ENCODE measurements around the gene RNLS. TPM values are rescaled to one million over a fixed set of nuclear protein-coding genes. Genes with fewer than 3 reads are reported as not detected.

RNLS gene
- total RNA-seq, 3 donors from 2014 or later (not counting 1 experiment from before 2014, with no cell fraction given), result 4.0 to 6.8 (median 4.4) TPM

GRCh38 chr10:88241501-88241900 lies 341.6 kb downstream of the RNLS start:
- H3K36me3 ChIP-seq (ENCODE audit: control insufficient read depth, insufficient read depth, low read length), result no peaks in the 10 kb centered on the region
- Mint-ChIP-seq H3K27ac (no peak overlapping the region), H3K36me3 (no peaks in the 10 kb centered on the region), H3K9me3 (no peaks in the 10 kb centered on the region), H3K4me3 (no peak overlapping the region), H3K27me3 (ENCODE audit: low read depth in 2 of 2) (peaks cover 0 to 11% of the 10 kb centered on the region in 2 donors), H3K4me1 (peaks cover 11 to 12% of the 10 kb centered on the region in 2 donors)
- H3K4me1 ChIP-seq (ENCODE audit: control insufficient read depth, insufficient read depth, low read length), result peaks cover 6% of the 10 kb centered on the region
- no peak for TF ChIP-seq CTCF (IDR thresholded peaks at IDR 0.05)
- H3K27ac ChIP-seq (ENCODE audit: low read length), result no peak overlapping the region
- no peaks in the 10 kb centered on the region for H3K27me3 ChIP-seq (ENCODE audit: control insufficient read depth, insufficient read depth, low read length)
- H3K9me3 ChIP-seq (ENCODE audit: control insufficient read depth, insufficient read depth, low read length), result no peaks in the 10 kb centered on the region
- ATAC-seq (no peak), DNase-seq (no peak)
- no peak overlapping the region for H3K4me3 ChIP-seq (ENCODE audit: low read length)
- intact Hi-C loops (cut with micrococcal nuclease), result no loop called here
- WGBS (ENCODE audit: insufficient coverage), result 94% methylated on average over 1 of the region's 1 CpG

GRCh38 chr10:88239212-88239611 lies 343.9 kb downstream of the RNLS start:
- intact Hi-C loops (cut with micrococcal nuclease), result no loop called here
- no peak overlapping the region for H3K27ac ChIP-seq (ENCODE audit: low read length)

GRCh38 chr10:88238615-88238914 lies 344.6 kb downstream of the RNLS start:
- no peak for DNase-seq
- WGBS (ENCODE audit: insufficient coverage), result 100% methylated on average over 2 of the region's 2 CpGs

More at GRCh38 chr10:88239212-88239611, 343.9 kb downstream of the RNLS start:
- Histone ChIP-seq H3K27me3 (ENCODE audit: control insufficient read depth, insufficient read depth, low read length) (no peaks in the 10 kb centered on the region), H3K4me3 (ENCODE audit: low read length) (no peak overlapping the region), H3K9me3 (ENCODE audit: control insufficient read depth, insufficient read depth, low read length) (no peaks in the 10 kb centered on the region), H3K36me3 (ENCODE audit: control insufficient read depth, insufficient read depth, low read length) (no peaks in the 10 kb centered on the region), H3K4me1 (ENCODE audit: control insufficient read depth, insufficient read depth, low read length) (peaks cover 2% of the 10 kb centered on the region)
- Mint-ChIP-seq H3K27ac (no peak overlapping the region), H3K9me3 (no peaks in the 10 kb centered on the region), H3K4me3 (no peak overlapping the region), H3K36me3 (no peaks in the 10 kb centered on the region), H3K4me1 (peaks cover 0 to 3% of the 10 kb centered on the region in 2 donors), H3K27me3 (ENCODE audit: low read depth in 2 of 2) (peaks cover 0 to 11% of the 10 kb centered on the region in 2 donors)
- WGBS (ENCODE audit: insufficient coverage), result 94% methylated on average over 2 of the region's 2 CpGs
- no peak for ATAC-seq
- no peak for TF ChIP-seq CTCF (IDR thresholded peaks at IDR 0.05)
- no peak for DNase-seq

More at GRCh38 chr10:88238615-88238914, 344.6 kb downstream of the RNLS start:
- Histone ChIP-seq H3K27ac (ENCODE audit: low read length) (no peak overlapping the region), H3K9me3 (ENCODE audit: control insufficient read depth, insufficient read depth, low read length) (no peaks in the 10 kb centered on the region), H3K4me1 (ENCODE audit: control insufficient read depth, insufficient read depth, low read length) (no peaks in the 10 kb centered on the region), H3K4me3 (ENCODE audit: low read length) (no peak overlapping the region), H3K36me3 (ENCODE audit: control insufficient read depth, insufficient read depth, low read length) (no peaks in the 10 kb centered on the region), H3K27me3 (ENCODE audit: control insufficient read depth, insufficient read depth, low read length) (no peaks in the 10 kb centered on the region)
- H3K36me3 Mint-ChIP-seq, result no peaks in the 10 kb centered on the region
- no peak overlapping the region for H3K4me3 Mint-ChIP-seq
- no peaks in the 10 kb centered on the region for H3K9me3 Mint-ChIP-seq
- TF ChIP-seq CTCF (IDR thresholded peaks at IDR 0.05), result no peak
- H3K4me1 Mint-ChIP-seq, result no peaks in the 10 kb centered on the region
- no peak for ATAC-seq
- no peak overlapping the region for H3K27ac Mint-ChIP-seq
- H3K27me3 Mint-ChIP-seq (ENCODE audit: low read depth in 2 of 2), result peaks cover 0 to 11% of the 10 kb centered on the region in 2 donors
- intact Hi-C loops (cut with micrococcal nuclease), result no loop called here
